GM18526 (cell line): ENCODE results near the gene TSC2.

Experiments used
- POLR2A ChIP-seq: IDR thresholded peaks from 3 replicates; pipeline ENCODE4 v1.6.1; 2011; ENCODE audit not compliant: insufficient read length; ENCODE audit errors: extremely low read depth

Gene TSC2

GRCh38 chr16:2047330-2048115 is at the start of gene TSC2, which contains the start of gene NTHL1:
TSS of gene TSC2 (plus strand) at chr16:2047985. CDS start at chr16:2048616, 631 bp downstream.
TSS of gene NTHL1 (minus strand) at chr16:2047834. CDS start at chr16:2047823, 11 bp downstream.
- TF ChIP-seq POLR2A = peak; percentile 83

DNA sequence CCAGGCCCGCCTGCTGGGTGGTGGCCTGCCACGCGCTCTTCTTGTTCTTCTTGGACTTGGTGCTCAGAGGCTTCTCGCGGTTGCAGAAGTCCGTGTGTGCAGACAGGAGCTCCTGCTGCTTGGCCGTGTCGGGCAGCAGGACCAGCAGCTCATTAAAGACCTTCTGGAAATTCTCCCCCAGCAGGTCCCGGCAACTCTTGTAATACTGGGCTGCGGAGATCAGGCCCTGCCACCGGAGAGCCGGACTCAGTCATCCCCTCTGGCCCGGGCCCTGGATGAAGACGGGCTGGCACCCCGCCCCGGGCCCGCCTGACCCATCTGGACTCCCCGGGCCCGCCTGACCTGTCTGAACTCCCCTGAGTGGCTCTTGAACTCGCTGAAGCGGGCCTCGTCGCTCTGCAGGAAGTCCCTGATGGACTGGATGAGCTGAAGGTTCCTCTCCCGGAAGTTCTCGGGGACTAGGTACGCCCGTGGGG is 49.4 kb upstream of the TSC2 start:
- TF ChIP-seq POLR2A = no peak

DNA sequence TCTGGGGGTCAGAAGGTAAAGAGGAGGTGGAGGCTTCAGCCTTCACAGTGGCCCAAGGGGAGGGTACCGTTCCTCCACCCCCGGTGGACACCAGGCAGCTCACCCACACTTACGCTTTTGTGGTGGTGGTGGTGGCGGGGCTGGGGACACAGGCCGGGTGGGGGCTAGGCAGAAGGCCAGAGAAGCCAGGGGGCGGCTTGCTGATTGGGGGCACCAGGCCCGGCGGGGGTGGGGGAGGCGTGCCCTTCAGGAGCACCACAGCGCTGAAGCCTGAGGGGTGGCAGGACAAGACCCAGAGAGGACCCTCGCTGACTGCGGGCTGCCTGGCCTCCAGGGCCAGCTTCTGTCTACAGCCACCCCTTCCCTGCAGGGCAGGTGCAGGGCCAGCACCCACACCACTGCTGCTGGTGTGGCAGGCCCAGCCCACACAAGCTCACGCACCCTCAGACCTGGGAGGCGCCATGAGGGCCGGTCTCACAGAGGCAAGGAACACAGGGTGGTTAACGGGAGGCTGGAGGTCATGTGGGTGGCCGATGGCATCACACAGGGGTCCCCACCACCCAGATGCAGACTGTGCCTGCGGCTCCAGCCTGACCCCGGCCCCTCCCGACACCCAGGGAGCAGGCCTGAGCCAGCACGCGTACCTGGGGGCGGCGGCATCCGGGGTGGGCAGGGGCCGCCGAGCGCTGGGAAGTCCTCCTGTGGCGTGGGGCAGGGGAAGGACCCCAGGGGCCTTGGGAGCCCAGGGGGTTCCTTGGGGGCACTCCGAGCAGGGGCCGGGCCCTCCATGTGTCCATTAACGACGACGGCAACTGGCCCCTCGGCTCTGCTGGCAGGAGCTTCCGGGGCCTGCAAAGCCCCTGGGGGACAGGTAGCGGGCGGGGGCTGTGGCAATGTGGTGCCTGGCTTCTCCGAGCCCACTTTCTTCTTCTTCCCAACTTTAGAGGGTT is 48.7 kb upstream of the TSC2 start:
- no peak for TF ChIP-seq POLR2A

DNA sequence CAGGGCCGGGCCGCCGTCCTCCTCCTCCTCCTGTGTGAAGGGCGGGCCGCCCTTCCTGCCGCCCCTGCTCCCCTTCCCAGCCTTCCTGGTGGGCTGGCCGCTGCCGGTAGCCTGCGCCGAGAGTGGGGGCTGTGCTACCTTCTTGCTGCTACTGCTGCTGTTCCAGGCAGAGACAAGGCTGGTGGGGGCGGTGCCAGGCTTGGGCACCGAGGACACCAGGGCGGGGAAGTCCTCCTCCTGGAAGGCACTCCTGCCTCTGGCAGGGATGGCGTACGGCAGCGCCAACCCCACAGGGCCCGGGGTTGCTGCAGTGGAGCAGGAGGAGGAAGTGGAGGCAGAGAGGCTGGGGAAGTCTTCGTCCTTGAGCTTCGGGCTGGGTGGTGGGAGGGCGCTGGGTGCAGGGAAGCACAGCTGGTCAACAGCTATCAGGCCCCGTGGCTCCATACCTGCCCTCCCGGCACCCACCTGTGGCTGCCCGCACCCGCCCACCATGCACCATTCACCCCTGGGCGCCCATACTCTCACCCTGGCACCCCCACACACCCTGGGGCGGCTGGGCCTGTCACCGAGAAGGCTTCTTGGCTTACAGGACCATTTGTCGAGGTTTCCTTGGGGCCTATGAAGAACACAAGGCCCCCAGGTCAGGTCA is 47.8 kb upstream of the TSC2 start:
- no peak for TF ChIP-seq POLR2A

- TF ChIP-seq POLR2A = no peak
Measured at GRCh38 chr16:2001035-2001434, 46.8 kb upstream of the TSC2 start.

DNA sequence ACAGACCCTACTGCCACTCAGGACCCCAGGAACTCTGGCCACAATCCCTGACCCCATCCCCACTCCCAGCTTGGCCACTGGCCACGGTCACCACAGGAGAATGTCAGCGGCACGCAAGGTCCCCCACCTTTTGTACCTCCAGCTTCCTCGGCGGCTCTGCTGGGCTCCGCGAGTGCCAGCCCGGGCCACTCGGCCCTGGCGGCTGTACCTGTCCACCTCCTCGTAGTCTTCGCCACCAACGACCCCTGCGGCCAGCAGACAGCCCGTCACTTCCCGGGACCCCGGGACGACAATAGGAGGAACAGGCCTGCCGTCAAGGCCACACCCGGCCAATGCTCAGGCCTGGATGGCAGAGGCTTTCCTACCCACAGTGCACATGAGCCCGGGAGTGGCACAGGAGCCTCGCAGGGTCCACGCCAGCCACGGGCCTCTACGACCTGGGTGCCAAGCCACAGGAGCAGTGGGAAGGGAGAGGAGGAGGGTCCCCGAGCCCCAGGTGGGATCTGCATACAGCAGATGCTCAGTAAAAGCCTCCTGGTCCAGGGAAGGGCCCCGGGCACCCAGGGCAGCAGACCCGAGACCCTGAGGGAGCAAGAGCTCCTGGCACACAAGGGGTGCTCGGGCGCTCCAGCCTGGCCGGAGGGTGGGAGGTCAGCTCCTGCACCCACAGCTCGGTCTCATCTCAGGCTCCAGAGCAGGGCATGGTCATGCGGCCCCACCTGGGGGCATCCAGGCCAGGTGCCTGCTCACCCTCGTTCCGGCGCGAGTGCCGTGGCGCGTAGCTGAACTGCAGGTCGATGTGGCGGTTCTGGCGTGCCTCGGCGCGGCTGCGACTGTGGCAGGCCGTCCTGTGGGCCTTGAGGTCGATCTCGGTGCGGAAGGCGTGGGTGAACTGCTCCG is 46.1 kb upstream of the TSC2 start:
- no peak for TF ChIP-seq POLR2A

DNA sequence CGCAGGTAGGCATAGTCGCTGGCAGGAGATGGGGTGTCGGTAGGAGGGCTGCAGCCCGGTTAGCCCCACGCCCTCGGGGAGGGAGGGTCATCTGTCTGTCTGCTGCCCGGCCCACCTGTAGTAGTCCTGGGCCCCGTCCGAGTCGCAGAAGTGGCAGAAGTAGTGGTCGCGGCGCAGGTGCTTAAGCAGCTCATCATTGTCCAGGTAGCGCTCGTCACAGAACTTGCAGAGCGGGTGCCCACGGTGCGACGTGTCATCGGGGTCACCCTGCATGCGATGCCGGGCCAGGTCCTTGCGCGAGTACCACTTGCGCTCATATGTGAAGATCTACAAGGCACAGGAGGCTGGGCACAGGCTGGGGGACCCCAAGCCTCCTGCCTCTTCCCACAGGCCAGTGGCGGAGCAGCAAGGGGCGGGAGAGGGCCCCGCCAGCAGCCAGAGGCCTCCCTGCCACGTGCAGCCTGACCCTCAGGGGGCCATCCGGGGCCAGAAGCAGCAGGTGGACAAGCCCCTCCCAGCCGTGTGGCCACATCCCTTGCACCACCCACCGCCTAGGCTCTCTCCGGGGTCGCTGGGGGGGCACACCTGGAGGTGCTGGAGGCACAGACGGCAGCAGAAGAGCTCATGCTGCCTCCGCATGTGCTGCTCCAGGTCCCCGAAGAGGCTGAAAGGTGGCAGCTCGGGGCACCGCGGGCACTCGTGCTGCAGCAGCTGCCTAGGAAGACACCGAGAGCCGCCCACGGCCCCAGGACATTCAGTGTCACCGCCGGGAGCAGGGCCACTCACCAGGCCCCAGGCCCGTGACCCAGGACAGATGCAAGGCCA is 45.2 kb upstream of the TSC2 start:
- TF ChIP-seq POLR2A = no peak

DNA sequence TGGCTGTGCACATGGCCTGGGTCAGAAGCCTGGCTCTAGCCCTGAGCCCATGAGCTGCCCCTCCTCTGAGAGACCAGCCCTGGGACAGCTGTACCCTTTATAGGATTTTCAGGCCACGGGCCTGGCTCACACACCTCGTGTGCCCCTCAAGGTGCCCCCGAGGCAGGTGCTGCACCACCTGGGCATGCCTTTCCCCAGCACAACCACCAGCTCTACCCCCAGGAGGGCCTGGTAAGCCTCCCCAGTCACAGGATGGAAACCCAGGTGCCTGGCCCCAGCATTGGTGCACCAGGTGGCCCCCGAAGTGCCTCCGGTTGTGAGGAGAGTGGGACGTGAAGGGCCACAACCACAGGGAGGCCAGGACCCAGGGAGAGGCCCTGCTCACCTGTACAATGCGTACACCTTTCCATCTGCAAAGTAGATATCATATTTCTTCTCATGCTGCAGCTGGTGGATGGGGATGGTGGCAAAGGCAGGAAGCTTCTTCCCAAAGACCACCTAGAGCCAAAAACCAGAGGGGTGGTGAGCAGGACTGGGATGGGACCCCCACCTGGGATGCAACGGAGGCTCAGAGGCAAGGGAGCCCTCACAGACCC is 44.5 kb upstream of the TSC2 start:
- TF ChIP-seq POLR2A = no peak

DNA sequence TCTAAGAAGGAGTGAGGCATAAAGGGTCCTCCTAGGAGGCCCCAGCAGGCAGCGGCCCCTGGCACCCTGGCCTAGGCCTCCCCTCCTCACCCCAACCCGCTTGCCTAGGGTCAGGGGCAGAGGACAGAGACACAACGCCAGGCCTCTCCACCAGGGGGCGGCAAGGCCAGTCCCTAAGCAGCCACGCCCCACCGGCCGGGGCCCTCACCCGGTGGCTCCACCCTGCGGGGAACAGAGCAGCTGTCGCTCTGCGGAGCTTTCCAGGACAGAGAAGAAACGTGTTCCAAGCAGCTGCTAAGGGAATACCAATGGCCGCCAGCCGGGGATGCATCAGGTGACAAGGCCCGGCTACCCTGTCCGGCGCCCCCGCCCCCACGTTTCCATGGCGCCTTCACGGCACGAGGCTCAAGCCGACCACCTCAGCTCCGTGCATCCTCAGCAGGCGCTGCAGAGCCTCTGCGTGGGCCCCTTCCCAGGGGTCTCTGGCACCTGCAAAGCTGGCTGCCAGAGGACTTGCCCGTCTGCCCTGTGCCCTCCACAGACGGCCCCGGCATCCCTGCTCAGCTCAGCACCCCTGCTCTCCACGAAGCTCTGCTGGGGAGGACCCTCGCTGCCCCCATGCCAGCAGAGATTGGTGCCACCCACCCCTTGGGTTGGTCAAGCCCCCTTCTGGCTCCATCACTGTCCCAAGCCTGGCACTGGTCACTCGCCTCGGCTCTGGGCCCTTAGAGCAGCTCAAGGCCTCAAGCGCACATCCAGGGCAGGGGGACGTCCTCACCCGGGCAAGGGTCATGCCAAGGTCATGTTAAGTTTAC is 43.8 kb upstream of the TSC2 start:
- no peak for TF ChIP-seq POLR2A

DNA sequence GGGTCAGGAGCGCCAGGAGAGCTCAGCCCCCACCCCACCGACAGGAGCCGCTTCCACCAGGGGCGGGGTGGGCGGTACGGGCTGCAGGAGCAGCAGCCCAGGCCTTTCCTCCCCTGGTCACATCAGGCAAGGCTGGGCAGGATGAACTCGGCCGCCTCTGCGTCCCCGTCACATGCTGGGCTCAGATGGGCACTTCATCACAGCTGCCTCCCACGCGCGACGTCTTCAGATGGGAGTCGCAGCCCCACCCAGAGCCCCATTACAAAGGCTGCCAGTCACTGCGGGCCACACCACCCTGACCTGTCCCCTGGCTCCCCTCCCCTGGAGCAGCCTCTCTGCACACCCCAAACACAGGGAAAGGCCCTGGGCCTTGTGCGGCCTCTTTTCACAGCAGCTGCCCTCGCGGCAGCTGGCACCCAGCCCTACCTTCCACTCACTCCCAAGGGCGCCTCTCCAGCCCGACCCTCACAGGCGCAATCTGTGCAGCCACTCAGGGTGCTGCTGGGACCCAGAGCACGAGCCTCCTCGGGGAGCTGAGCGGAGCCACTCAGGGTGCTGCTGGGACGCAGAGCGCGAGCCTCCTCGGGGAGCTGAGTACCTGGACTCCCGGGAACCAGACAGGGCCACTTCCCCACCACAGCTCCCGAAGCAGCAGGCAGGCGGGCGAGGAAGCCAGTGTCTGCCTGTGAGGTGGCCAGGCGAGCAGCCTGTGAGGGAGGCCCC is 42.8 kb upstream of the TSC2 start:
- TF ChIP-seq POLR2A = no peak

DNA sequence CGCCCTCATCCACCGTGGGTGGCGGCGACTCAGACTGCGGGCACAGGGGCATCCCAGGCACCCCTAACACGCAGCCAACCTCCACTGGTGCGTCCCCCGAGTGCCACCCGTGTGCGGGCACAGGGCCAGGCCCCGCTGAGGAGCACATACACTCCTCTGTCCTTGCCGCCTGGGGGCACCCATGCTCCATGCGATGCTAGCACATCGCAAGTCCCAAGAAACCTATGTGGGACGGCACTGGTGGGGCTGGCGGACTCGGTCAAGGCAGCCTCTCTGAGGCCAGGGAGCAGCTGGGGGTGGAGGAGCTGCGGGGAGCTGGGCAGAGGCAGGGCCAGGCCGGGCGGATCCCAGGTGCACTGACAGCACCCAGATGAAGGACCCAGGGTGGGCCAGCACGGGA is 42.1 kb upstream of the TSC2 start:
- TF ChIP-seq POLR2A = no peak

GRCh38 chr16:2006317-2006716 is 41.5 kb upstream of the TSC2 start:
- no peak for TF ChIP-seq POLR2A
